Tibial nerve (tissue), 4 donors: ENCODE measurements around the gene DLG5. TPM values are rescaled to one million over a fixed set of nuclear protein-coding genes. Genes with fewer than 3 reads are reported as not detected.

Experiments used
- DNase-seq, 2 donors: peaks; one replicate each; pipeline ENCODE4 v3.0.0-alpha.2; 2019; ENCODE audit warnings: low spot score in 2 of 2
- H3K27ac ChIP-seq, 4 donors: fragments of 200-600 bp; sonication (generic) in 3 of 4; one replicate each; pipeline ENCODE4 v1.5.1; 2017 to 2019; ENCODE audit warnings: mild to moderate bottlenecking in 1 of 4
- H3K27me3 ChIP-seq, 2 donors: fragments of 200-600 bp; sonication (generic) in 1 of 2; one replicate each; pipeline versions ENCODE4 v1.5.1 to v1.6.0; 2017 to 2019
- H3K36me3 ChIP-seq, 3 donors: fragments of 200-600 bp; sonication (generic); one replicate each; pipeline ENCODE4 v1.5.1; 2018 to 2019
- H3K4me1 ChIP-seq, 4 donors: fragments of 200-600 bp; sonication (generic) in 3 of 4; one replicate each; pipeline ENCODE4 v1.5.1; 2017 to 2019
- H3K4me3 ChIP-seq, 4 donors: fragments of 200-600 bp; sonication (generic) in 3 of 4; one replicate each; pipeline ENCODE4 v1.5.1; 2017 to 2019; ENCODE audit warnings: mild to moderate bottlenecking in 1 of 4, moderate library complexity in 1 of 4
- H3K9me3 ChIP-seq, 4 donors: fragments of 200-600 bp; sonication (generic) in 3 of 4; one replicate each; pipeline ENCODE4 v1.5.1; 2017 to 2019
- EP300 ChIP-seq, 2 donors: sonication (generic); formaldehyde crosslinking; IDR thresholded peaks; one replicate each; pipeline ENCODE4 v1.6.1; 2017; ENCODE audit warnings: antibody characterized with exemption in 2 of 2, mild to moderate bottlenecking in 1 of 2
- POLR2A ChIP-seq, 2 donors: fragments of 450-650 bp; IDR thresholded peaks; one replicate each; pipeline ENCODE4 v1.6.1; 2017; ENCODE audit warnings: antibody characterized with exemption in 2 of 2, mild to moderate bottlenecking in 2 of 2, moderate library complexity in 2 of 2
- WGBS, 2 donors: methylation state at CpG; one replicate each; pipeline ENCODE4 v1.1.5; 2018; 5-methylcytosine and 5-hydroxymethylcytosine counted together
- total RNA-seq, 4 donors: library from RNA; depleted of rRNA; stranded (reverse); fragments of >200 nt; gene quantifications; one replicate each; pipeline ENCODE4 v1.1.0, GENCODE V29; 2016
- TF ChIP-seq, protein P1 (sequence below), 5 experiments: fragments of 200-600 bp in 3 of 5; fragments of 450-650 bp in 2 of 5; sonication (generic) in 3 of 5; IDR thresholded peaks; one replicate each; pipeline ENCODE4 v1.5.1; 2016 to 2019; ENCODE audit warnings: antibody characterized with exemption in 5 of 5, mild to moderate bottlenecking in 3 of 5, moderate library complexity in 2 of 5

DLG5 gene
- total RNA-seq, 4 donors from 2014 or later: 33.0 to 47.7 (median 40.8) TPM

GRCh38 chr10:77793831-77794230 is 132.7 kb downstream of the DLG5 start:
- no peaks in the 10 kb centered on the region for H3K9me3 ChIP-seq
- peaks cover 0 to 100% (median 0%) of the 10 kb centered on the region in 3 donors for H3K36me3 ChIP-seq
- no peak overlapping the region for H3K27ac ChIP-seq
- H3K4me3 ChIP-seq: no peak overlapping the region
- WGBS, 2 donors: 96 to 97% methylated on average over 5 to 7 of the region's 7 CpGs
- no peak for TF ChIP-seq POLR2A (IDR thresholded peaks at IDR 0.05)
- no peak for TF ChIP-seq EP300 (IDR thresholded peaks at IDR 0.05)
- TF ChIP-seq, protein P1, sequence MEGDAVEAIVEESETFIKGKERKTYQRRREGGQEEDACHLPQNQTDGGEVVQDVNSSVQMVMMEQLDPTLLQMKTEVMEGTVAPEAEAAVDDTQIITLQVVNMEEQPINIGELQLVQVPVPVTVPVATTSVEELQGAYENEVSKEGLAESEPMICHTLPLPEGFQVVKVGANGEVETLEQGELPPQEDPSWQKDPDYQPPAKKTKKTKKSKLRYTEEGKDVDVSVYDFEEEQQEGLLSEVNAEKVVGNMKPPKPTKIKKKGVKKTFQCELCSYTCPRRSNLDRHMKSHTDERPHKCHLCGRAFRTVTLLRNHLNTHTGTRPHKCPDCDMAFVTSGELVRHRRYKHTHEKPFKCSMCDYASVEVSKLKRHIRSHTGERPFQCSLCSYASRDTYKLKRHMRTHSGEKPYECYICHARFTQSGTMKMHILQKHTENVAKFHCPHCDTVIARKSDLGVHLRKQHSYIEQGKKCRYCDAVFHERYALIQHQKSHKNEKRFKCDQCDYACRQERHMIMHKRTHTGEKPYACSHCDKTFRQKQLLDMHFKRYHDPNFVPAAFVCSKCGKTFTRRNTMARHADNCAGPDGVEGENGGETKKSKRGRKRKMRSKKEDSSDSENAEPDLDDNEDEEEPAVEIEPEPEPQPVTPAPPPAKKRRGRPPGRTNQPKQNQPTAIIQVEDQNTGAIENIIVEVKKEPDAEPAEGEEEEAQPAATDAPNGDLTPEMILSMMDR (IDR thresholded peaks at IDR 0.05): no peak
- H3K27me3 ChIP-seq: no peaks in the 10 kb centered on the region
- no peaks in the 10 kb centered on the region for H3K4me1 ChIP-seq
- DNase-seq: no peak

GRCh38 chr10:77792155-77792554 is 134.4 kb downstream of the DLG5 start:
- no peaks in the 10 kb centered on the region for H3K4me1 ChIP-seq
- WGBS, 2 donors: 73 to 92% methylated on average over 12 of the region's 12 CpGs
- peaks cover 0 to 100% (median 0%) of the 10 kb centered on the region in 3 donors for H3K36me3 ChIP-seq
- no peak for TF ChIP-seq EP300 (IDR thresholded peaks at IDR 0.05)
- TF ChIP-seq, protein P1 (IDR thresholded peaks at IDR 0.05): no peak
- no peak for TF ChIP-seq POLR2A (IDR thresholded peaks at IDR 0.05)
- no peak overlapping the region for H3K4me3 ChIP-seq
- no peak overlapping the region for H3K27ac ChIP-seq
- no peaks in the 10 kb centered on the region for H3K27me3 ChIP-seq
- H3K9me3 ChIP-seq: no peaks in the 10 kb centered on the region
- DNase-seq: no peak

DNA sequence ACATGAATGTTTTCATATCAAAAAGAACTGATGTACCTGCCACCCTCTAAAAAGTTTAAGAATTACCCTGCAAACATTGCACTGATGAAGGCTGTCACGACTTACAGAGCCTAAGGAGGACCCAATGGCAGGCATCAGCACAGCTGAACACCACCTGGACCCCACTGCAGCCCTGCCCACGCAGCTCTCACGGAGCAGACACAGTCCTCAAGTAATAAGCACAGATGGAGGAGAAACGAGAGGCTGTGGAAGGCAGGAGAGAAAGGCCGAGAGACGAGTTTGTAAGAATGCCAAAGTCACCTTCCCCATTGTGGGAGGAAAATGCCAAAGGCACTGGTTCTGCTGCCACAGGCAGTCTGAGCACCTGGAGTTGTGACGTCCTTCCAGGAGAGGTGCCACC is 135.0 kb downstream of the DLG5 start:
- no peak for DNase-seq
- Histone ChIP-seq H3K4me3 (no peak overlapping the region), H3K9me3 (peaks cover 0 to 3% (median 0%) of the 10 kb centered on the region in 4 donors), H3K36me3 (peaks cover 0 to 100% (median 0%) of the 10 kb centered on the region in 3 donors), H3K27me3 (no peaks in the 10 kb centered on the region), H3K4me1 (no peaks in the 10 kb centered on the region), H3K27ac (no peak overlapping the region)
- TF ChIP-seq POLR2A (IDR thresholded peaks at IDR 0.05) (no peak), EP300 (IDR thresholded peaks at IDR 0.05) (no peak)
- TF ChIP-seq, protein P1 (IDR thresholded peaks at IDR 0.05): no peak
- 76 to 93% methylated on average over 7 of the region's 7 CpGs for WGBS, 2 donors

- TF ChIP-seq, protein P1 (IDR thresholded peaks at IDR 0.05): no peak
- TF ChIP-seq POLR2A (IDR thresholded peaks at IDR 0.05): no peak
- TF ChIP-seq EP300 (IDR thresholded peaks at IDR 0.05): no peak
These were observed 136.7 kb downstream of the DLG5 start for GRCh38 chr10:77789861-77790260.

GRCh38 chr10:77789016-77789415 is 137.5 kb downstream of the DLG5 start:
- H3K27me3 ChIP-seq: no peaks in the 10 kb centered on the region
- 93 to 96% methylated on average over 5 of the region's 5 CpGs for WGBS, 2 donors
- H3K4me3 ChIP-seq: no peak overlapping the region
- peaks cover 0 to 97% (median 0%) of the 10 kb centered on the region in 3 donors for H3K36me3 ChIP-seq
- H3K4me1 ChIP-seq: no peaks in the 10 kb centered on the region
- TF ChIP-seq EP300 (IDR thresholded peaks at IDR 0.05): no peak
- TF ChIP-seq, protein P1 (IDR thresholded peaks at IDR 0.05): no peak
- TF ChIP-seq POLR2A (IDR thresholded peaks at IDR 0.05): no peak
- DNase-seq: no peak
- no peak overlapping the region for H3K27ac ChIP-seq
- H3K9me3 ChIP-seq: peaks cover 0 to 8% (median 0%) of the 10 kb centered on the region in 4 donors

More at GRCh38 chr10:77789861-77790260, 136.7 kb downstream of the DLG5 start:
- Histone ChIP-seq H3K4me3 (no peak overlapping the region), H3K9me3 (peaks cover 0 to 8% (median 0%) of the 10 kb centered on the region in 4 donors), H3K27ac (no peak overlapping the region), H3K27me3 (no peaks in the 10 kb centered on the region), H3K4me1 (no peaks in the 10 kb centered on the region), H3K36me3 (peaks cover 0 to 97% (median 0%) of the 10 kb centered on the region in 3 donors)
- DNase-seq: no peak
- 90 to 96% methylated on average over 6 to 7 of the region's 7 CpGs for WGBS, 2 donors
